ENCODE results near the gene RNF144B. TPM values are rescaled to one million over a fixed set of nuclear protein-coding genes. Genes with fewer than 3 reads are reported as not detected.

RNF144B gene
- total and polyA plus RNA-seq, 2 of the 13 experiments (the other 11 are each of a cell fraction or from before 2014, with no cell fraction given), result 1.8 to 4.3 TPM

- TF ChIP-seq FOXA3 (CRISPR knock-in tag; IDR thresholded peaks at IDR 0.05), result peak; percentile 58
- peak; percentile 55; the same call in 1 of the 2 replicates for TF ChIP-seq RNF2 (conservative IDR thresholded peaks at IDR 0.05; ENCODE audit: low read depth)
- peak; percentile 47 for TF ChIP-seq ZNF430 (CRISPR knock-in tag; IDR thresholded peaks at IDR 0.05)
- no peak for TF ChIP-seq ZSCAN20 (CRISPR knock-in tag; IDR thresholded peaks at IDR 0.05; ENCODE audit: borderline replicate concordance)
- 0 out of 2 replicates have a peak, but pooled peaks have one; percentile 33 for TF ChIP-seq ESRRA (CRISPR knock-in tag; IDR thresholded peaks at IDR 0.05; ENCODE audit: low read depth)
- peak; percentile 3; the same call in 1 of the 2 replicates for TF ChIP-seq SRF (IDR thresholded peaks at IDR 0.05; ENCODE audit: low read depth, low read length)
- no peak for TF ChIP-seq NONO (IDR thresholded peaks at IDR 0.05)
- peak; percentile 95 for TF ChIP-seq NONO (CRISPR knock-in tag; conservative IDR thresholded peaks at IDR 0.05)
- 0 out of 2 replicates have a peak, but pooled peaks have one; percentile 44 for TF ChIP-seq ZHX2 (IDR thresholded peaks at IDR 0.05; ENCODE audit: low read depth)
- TF ChIP-seq ZHX2 (CRISPR knock-in tag; IDR thresholded peaks at IDR 0.05; ENCODE audit: borderline replicate concordance), result no peak
- no peak for TF ChIP-seq TBP (CRISPR knock-in tag; IDR thresholded peaks at IDR 0.05)
- peak; percentile 80 for TF ChIP-seq ZFP37 (CRISPR knock-in tag; IDR thresholded peaks at IDR 0.05; ENCODE audit: borderline replicate concordance)
- TF ChIP-seq ZNF496 (CRISPR knock-in tag; IDR thresholded peaks at IDR 0.05; ENCODE audit: insufficient replicate concordance), result no peak
- TF ChIP-seq IRF2 (CRISPR knock-in tag; IDR thresholded peaks at IDR 0.05), result peak; percentile 49; the same call in 1 of the 2 replicates
- peak; percentile 93 for TF ChIP-seq KDM3A (CRISPR knock-in tag; IDR thresholded peaks at IDR 0.05; ENCODE audit: low read depth)
- TF ChIP-seq ZSCAN25 (CRISPR knock-in tag; IDR thresholded peaks at IDR 0.05), result peak; percentile 12; the same call in 1 of the 2 replicates
- TF ChIP-seq ZNF614 (CRISPR knock-in tag; IDR thresholded peaks at IDR 0.05; ENCODE audit: borderline replicate concordance), result peak; percentile 92; the same call in 1 of the 2 replicates
- TF ChIP-seq PRMT3 (CRISPR knock-in tag; IDR thresholded peaks at IDR 0.05; ENCODE audit: borderline replicate concordance, low read depth), result peak; percentile 93; the same call in 1 of the 2 replicates
- TF ChIP-seq GPN1 (CRISPR knock-in tag; IDR thresholded peaks at IDR 0.05; ENCODE audit: borderline replicate concordance), result no peak
- peak; percentile 42; the same call in 1 of the 2 replicates for TF ChIP-seq ZFP41 (CRISPR knock-in tag; IDR thresholded peaks at IDR 0.05; ENCODE audit: borderline replicate concordance)
- TF ChIP-seq ZNF687 (CRISPR knock-in tag; IDR thresholded peaks at IDR 0.05), result peak; percentile 96
Observed at GRCh38 chr6:18387061-18387721, at the start of gene RNF144B (continued).
